HG03469 (cell line): Measurements from ENCODE around the gene SIMC1.

Experiments used
- ATAC-seq: cut with Tn5 transposase; IDR thresholded peaks from one replicate; pipeline ENCODE4 v1.9.1; 2021; ENCODE audit warnings: mild to moderate bottlenecking, moderate library complexity, moderate number of reproducible peaks; ENCODE audit not compliant: unreplicated experiment

The SIMC1 gene

GRCh38 chr5:176361437-176362232 lies 123.4 kb downstream of the SIMC1 start, which contains the start of gene KIAA1191:
Gene KIAA1191 (minus strand): TSS chr5:176361764. CDS start chr5:176359508, 2,256 bp downstream.
- ATAC-seq = peak; percentile 79

DNA sequence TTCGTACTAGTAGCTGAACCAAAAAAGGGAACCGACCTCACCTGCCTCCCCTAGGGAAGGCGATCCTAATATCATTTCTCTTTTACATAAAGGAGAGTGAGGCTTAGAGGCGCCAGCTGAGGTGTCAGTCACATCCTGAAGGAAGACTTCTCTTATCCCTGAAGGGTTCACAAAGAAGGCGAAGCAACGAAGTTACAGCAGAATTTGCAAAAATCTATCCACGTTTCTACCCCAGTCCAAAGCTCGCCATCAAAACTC lies 123.9 kb downstream of the SIMC1 start:
- ATAC-seq = peak; percentile 14

DNA sequence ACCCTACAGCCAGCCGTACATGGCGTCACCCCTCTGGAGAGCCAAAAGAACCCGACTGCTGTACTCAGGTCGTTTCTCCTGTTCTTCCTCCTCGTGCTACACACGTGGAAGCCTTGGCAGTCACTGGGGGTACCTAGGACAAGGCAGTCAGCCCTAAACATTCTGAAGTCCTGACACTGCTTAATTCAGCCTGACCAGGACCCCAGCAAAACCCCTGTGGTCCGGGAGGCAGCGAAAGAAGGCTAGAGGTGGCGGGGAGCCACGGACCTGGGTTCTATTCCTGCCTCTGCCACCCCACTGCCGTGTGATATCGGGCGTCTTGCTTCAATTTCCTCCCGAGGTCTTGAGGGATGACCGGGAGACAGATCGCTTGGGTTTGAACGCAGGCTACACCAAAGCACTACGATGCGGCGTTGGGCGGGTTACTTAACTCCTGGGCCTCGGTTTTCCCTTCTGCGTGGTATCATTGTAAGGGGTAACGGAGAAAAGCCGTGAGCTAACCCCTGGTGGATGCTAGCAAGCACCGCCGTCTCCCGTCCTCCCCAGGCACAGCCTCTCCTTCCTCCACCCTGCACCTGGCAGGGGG lies 126.6 kb downstream of the SIMC1 start:
- no peak for ATAC-seq

- ATAC-seq = no peak
Observed at GRCh38 chr5:176365351-176366231, 127.4 kb downstream of the SIMC1 start, which contains the start of gene ARL10. Gene ARL10 (plus strand): TSS chr5:176365487. CDS start chr5:176365564, 77 bp downstream.

DNA sequence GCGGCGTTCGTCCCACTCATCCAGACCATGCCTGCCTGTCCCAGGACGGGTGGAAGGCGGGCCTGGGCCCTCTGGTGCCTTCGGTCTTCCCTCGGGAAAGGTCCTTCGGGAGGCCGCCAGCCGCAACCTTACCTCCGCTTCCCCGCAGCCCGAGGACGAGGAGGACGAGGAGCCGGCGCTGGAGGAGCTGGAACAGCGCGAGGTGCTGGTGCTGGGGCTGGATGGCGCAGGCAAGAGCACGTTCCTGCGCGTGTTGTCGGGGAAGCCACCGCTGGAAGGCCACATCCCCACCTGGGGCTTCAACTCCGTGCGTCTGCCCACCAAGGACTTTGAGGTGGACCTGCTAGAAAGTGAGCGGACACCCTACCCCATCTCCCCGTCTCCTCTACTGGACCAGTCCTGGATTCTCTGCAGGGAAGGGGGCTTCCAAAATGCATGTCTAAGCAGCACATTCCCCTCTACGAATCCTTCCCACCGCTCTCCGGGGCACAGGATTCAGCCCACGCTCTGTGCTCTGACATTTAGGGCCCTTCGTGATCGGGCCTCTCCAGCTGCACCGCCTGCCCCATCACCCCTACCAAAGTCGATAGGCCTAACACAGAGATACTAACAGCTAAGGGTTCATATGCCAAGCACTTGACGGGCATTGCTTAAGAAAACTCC lies 128.1 kb downstream of the SIMC1 start:
- ATAC-seq = no peak

- ATAC-seq = no peak
Observed at GRCh38 chr5:176368726-176369125, 130.5 kb downstream of the SIMC1 start.

DNA sequence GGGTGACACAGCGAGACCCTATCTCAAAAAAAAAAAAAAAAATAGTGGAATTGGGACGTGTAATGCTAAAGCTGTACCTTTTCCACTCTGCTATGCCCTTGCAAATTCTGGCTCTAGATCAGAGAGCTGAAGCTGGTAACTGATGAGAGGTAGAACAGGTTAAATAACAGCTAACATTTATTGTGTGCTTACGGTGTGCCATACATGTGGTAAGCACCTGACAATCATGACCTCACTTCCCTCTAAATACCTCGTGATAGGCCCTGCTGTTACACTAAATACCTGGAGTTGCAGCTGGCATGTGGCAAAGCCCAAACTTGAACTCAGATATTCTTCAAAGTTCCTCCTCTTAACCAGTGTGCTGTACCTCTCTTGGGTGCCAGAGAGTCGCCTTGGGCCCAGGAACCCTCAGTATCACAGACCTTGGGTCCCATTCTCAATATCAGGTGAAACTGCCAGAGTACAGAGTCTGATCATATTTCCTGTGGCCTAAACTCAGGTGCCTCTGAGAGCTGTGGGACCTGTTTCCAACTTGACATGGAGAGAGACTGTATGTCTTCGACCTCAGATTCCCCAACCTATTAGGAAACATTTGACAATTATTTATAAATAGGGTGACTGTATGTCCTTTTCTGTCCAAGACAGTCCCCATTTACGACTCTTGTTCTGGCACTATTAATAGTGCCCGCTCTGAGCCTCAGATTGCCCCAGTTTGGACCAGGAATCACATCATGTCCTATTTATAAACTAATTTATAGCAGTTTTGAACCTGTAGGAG lies 131.9 kb downstream of the SIMC1 start:
- no peak for ATAC-seq

DNA sequence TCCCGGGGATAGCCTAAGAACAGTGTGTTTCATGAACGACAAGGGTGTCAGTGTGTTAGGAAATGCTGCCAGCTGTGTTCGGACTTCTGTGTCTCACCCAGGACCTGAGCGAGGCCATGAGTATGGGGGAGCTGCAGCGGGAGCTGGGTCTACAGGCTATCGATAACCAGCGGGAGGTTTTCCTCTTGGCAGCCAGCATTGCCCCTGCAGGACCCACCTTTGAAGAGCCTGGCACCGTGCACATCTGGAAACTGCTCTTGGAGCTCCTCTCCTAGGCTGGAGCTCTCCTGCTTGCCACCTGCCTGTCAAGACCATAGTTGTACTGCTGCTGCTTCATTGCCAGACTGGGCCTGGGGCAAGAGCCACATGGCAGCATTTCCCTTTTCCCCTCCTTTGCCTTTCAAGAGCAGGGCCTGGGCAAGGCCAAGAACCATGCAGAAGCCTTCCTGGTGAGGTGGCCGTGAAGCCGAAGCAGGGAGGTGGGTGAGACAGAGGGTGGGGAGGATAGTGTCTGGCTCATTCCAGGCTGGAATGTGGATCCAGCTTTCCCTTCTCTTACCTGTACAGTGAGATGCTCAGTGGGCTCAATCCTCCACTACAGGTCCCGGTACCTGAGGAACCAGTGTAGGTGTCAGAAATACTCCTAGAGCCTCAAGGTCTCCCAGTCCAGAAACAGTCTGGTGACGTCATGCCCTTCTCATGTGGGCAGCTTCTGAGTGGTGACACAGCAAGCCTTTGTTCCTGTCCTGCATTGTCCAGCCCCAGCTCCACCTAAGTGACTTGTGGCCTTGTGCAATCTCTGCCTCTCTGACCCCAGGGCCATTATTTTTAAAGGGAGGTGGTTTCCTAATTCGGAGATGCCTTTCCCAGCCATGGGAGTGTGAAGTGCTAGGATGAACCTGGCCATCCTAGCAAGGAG lies 133.7 kb downstream of the SIMC1 start:
- no peak for ATAC-seq

- ATAC-seq = no peak
Observed at GRCh38 chr5:176373100-176373818, 135.0 kb downstream of the SIMC1 start.

- peak; percentile 46 for ATAC-seq
Observed at GRCh38 chr5:176379881-176380280, 141.7 kb downstream of the SIMC1 start.

DNA sequence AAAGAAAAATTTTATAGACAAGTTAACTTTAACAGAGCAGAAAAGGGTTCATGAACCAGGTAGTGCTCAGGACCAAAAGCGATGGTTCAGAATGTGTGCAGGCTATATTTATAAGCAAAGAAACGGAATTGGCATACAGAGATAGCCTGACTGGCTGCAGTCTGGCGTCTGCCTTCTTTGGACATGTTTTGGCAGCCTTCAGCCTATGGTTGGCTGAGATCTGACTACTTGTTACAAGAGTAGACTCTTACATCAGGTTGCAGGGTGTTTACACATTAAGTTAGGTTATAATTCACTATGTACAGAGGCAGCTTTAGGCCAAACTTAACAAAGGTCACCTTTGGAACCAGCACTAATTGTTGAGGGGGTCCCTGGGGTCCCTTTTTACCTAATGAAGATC lies 143.2 kb downstream of the SIMC1 start:
- ATAC-seq = no peak

- no peak for ATAC-seq
Observed at GRCh38 chr5:176381979-176382378, 143.8 kb downstream of the SIMC1 start.

- no peak for ATAC-seq
Observed at GRCh38 chr5:176382721-176383120, 144.5 kb downstream of the SIMC1 start.

- no peak for ATAC-seq
Observed at GRCh38 chr5:176383248-176383905, 145.2 kb downstream of the SIMC1 start.

DNA sequence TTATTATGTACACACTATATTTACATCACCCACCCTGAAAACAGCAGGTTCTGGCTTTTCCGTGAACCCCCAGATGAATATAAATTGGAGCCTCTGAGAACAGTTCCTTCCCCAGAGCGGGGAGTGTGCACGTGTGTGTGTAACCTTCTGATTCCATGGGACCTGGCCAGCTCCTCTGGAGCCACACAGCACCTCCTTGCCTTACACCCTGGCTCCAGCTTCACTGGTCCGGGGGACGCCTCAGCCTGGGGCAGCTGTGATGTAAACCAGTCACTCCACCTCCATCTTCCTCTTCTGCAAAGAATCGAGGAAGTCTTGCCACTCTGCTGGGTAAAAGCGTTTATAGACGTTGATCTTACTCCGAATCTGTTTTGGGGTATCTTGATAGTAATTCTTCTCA lies 145.7 kb downstream of the SIMC1 start:
- no peak for ATAC-seq

DNA sequence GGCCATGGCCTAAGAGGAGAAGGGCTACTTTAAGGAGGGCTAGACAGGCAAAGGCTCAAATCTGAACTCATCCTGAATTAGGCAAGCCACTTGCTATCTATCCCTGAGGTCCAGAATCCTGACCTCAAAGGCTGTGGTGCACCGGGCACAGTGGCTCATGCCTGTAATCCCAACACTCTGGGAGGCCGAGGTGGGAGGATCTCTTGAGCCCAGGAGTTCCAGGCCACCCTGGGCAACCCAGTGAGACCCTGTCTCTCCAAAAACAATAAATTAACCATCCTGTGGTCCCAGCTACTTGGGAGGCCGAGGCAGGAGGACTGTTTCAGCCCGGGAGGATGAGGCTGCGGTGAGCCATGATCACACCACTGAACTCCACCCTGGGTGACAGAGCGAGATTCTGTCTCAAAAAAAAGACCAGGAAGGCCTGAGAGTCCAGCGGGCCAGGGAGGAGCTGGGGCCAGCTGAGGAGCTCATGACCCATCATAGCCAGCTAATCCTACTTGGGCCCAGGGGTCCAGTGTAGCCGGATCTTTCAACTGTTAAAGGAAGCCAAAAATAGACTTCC lies 146.2 kb downstream of the SIMC1 start:
- no peak for ATAC-seq

DNA sequence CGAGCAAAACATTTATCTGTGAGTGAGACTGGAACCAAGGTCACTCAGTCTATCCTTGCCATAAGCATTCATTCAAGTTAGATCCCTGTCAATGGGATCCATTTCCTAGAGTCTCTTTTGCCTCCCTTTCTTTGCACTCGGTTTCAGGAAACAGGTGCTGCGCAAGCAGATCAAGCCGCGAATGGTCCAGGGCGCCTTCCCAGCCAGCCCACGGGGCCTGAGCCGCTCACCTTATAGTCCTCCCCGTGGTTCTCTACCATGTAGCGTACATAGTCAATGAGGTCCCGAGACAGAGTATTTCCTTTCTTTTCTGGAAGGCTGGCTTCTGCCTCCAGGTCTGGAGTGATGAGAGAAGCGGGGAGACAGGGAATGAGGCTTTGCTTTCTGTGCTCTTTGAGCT lies 146.8 kb downstream of the SIMC1 start:
- ATAC-seq = no peak

DNA sequence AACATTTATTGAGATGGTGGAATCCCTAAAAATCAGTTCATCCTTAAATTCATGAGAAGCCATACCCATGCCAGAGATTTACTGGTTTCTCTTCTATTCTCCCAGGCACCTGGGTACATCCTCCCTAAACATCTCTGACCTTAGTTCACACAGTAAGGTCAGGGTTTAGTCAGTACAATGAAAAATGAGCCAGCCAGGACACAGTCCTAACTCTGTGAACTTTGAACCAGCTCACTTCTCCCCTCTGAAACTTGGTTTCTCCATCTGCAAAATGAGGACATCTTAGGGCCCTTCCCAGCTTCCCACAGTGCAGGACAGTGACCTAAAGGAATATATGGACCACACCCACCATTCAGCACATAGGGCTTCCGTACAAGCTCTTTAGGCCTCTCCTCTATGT lies 148.3 kb downstream of the SIMC1 start:
- no peak for ATAC-seq
